Measurements from ENCODE around the gene PHGDH. TPM values are rescaled to one million over a fixed set of nuclear protein-coding genes. Genes with fewer than 3 reads are reported as not detected.
A peak's percentile ranks its signal among the peaks of the same experiment; 100 is the strongest.

The PHGDH gene
- total and polyA plus RNA-seq, 2 of the 13 experiments (the other 11 are each of a cell fraction or from before 2014, with no cell fraction given), result 95.8 to 133 TPM

GRCh38 chr1:119711804-119712341, at the start of gene PHGDH (continued):
- no peak for TF ChIP-seq RNF219 (CRISPR knock-in tag; IDR thresholded peaks at IDR 0.05)
- no peak for TF ChIP-seq SYNCRIP (IDR thresholded peaks at IDR 0.05; ENCODE audit: insufficient read depth, low read depth, low read length)
- no peak for TF ChIP-seq ZSCAN21 (CRISPR knock-in tag; IDR thresholded peaks at IDR 0.05; ENCODE audit: borderline replicate concordance)
- TF ChIP-seq ZFP82 (CRISPR knock-in tag; IDR thresholded peaks at IDR 0.05; ENCODE audit: borderline replicate concordance), result no peak; the same call in 1 of the 2 replicates
- TF ChIP-seq ZBTB42 (CRISPR knock-in tag; IDR thresholded peaks at IDR 0.05), result no peak
- TF ChIP-seq, protein P1, sequence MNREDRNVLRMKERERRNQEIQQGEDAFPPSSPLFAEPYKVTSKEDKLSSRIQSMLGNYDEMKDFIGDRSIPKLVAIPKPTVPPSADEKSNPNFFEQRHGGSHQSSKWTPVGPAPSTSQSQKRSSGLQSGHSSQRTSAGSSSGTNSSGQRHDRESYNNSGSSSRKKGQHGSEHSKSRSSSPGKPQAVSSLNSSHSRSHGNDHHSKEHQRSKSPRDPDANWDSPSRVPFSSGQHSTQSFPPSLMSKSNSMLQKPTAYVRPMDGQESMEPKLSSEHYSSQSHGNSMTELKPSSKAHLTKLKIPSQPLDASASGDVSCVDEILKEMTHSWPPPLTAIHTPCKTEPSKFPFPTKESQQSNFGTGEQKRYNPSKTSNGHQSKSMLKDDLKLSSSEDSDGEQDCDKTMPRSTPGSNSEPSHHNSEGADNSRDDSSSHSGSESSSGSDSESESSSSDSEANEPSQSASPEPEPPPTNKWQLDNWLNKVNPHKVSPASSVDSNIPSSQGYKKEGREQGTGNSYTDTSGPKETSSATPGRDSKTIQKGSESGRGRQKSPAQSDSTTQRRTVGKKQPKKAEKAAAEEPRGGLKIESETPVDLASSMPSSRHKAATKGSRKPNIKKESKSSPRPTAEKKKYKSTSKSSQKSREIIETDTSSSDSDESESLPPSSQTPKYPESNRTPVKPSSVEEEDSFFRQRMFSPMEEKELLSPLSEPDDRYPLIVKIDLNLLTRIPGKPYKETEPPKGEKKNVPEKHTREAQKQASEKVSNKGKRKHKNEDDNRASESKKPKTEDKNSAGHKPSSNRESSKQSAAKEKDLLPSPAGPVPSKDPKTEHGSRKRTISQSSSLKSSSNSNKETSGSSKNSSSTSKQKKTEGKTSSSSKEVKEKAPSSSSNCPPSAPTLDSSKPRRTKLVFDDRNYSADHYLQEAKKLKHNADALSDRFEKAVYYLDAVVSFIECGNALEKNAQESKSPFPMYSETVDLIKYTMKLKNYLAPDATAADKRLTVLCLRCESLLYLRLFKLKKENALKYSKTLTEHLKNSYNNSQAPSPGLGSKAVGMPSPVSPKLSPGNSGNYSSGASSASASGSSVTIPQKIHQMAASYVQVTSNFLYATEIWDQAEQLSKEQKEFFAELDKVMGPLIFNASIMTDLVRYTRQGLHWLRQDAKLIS (CRISPR knock-in tag; IDR thresholded peaks at IDR 0.05), result peak; percentile 48; the same call in 1 of the 2 replicates
- TF ChIP-seq MED13 (CRISPR knock-in tag; IDR thresholded peaks at IDR 0.05), result no peak; the same call in 1 of the 2 replicates
- TF ChIP-seq ZNF160 (CRISPR knock-in tag; IDR thresholded peaks at IDR 0.05), result no peak
- TF ChIP-seq NFE2L1 (CRISPR knock-in tag; IDR thresholded peaks at IDR 0.05; ENCODE audit: borderline replicate concordance), result no peak
- TF ChIP-seq ZFX (CRISPR knock-in tag; IDR thresholded peaks at IDR 0.05; ENCODE audit: low read depth), result peak; percentile 60; the same call in 1 of the 2 replicates
- TF ChIP-seq MEF2D (CRISPR knock-in tag; IDR thresholded peaks at IDR 0.05), result no peak
- no peak for TF ChIP-seq ZNF331 (CRISPR knock-in tag; IDR thresholded peaks at IDR 0.05)
- no peak for TF ChIP-seq GATAD2A (CRISPR knock-in tag; IDR thresholded peaks at IDR 0.05)
- TF ChIP-seq, protein P2, sequence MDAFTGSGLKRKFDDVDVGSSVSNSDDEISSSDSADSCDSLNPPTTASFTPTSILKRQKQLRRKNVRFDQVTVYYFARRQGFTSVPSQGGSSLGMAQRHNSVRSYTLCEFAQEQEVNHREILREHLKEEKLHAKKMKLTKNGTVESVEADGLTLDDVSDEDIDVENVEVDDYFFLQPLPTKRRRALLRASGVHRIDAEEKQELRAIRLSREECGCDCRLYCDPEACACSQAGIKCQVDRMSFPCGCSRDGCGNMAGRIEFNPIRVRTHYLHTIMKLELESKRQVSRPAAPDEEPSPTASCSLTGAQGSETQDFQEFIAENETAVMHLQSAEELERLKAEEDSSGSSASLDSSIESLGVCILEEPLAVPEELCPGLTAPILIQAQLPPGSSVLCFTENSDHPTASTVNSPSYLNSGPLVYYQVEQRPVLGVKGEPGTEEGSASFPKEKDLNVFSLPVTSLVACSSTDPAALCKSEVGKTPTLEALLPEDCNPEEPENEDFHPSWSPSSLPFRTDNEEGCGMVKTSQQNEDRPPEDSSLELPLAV (CRISPR knock-in tag; conservative IDR thresholded peaks at IDR 0.05; ENCODE audit: low read depth), result no peak
- TF ChIP-seq ZNF142 (CRISPR knock-in tag; IDR thresholded peaks at IDR 0.05), result no peak
- TF ChIP-seq SMAD9 (CRISPR knock-in tag; IDR thresholded peaks at IDR 0.05), result no peak
- TF ChIP-seq ZNF543 (CRISPR knock-in tag; IDR thresholded peaks at IDR 0.05), result no peak

Data from HepG2 (cell line).